CD4-positive, alpha-beta T cell treated with Interleukin-1 beta for 1 hour (primary cell): Measurements from ENCODE around the gene DEFB114.

Experiments
- DNase-seq, 2 donors: peaks; one replicate each; pipeline ENCODE4 v3.0.0-alpha.2; 2020 to 2022

The DEFB114 gene

GRCh38 chr6:49934770-49935169, 29.2 kb downstream of the DEFB114 start:
- DNase-seq: no peak

GRCh38 chr6:49933526-49933925, 30.4 kb downstream of the DEFB114 start:
- no peak for DNase-seq

- no peak for DNase-seq
These were observed 34.6 kb downstream of the DEFB114 start for GRCh38 chr6:49929340-49929739.

- DNase-seq: no peak
These were observed 40.1 kb downstream of the DEFB114 start for GRCh38 chr6:49923826-49924225.

DNA sequence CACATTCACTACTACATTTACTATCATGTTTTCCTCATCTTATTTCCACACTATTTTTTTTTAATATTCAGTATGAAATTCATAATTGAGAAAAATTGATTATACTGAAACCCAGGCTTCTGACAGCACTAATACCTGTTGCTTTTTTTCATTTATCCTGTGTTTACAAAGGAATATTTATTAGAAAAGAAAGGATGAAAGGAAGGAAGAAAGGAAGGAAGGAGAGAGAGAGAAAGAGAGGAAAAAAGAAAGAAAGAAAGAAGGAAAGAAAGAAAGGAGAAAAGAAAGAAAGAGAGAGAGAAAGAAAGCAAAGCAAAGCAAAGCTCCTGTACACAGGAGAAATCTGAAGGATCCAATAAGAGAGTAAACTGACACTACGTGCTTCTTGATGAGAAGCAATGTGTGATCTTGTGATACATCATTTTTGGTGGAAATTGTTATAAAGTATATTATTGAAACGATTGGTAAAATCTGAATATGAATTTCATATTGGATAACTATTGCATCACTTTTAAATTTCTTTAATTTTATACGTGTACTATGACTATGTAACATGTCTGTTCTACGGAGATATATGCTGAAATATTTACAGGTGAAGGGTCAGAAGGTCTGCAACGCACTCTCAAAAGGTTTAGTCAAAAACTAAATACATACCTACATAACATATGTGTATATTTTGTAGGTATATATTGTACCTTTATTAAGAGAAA, 43.9 kb downstream of the DEFB114 start:
- DNase-seq: no peak

GRCh38 chr6:49919261-49919660, 44.7 kb downstream of the DEFB114 start:
- DNase-seq: no peak

- DNase-seq: no peak
These were observed 45.2 kb downstream of the DEFB114 start for GRCh38 chr6:49918787-49919186.

GRCh38 chr6:49915035-49915434, 48.9 kb downstream of the DEFB114 start:
- no peak for DNase-seq

DNA sequence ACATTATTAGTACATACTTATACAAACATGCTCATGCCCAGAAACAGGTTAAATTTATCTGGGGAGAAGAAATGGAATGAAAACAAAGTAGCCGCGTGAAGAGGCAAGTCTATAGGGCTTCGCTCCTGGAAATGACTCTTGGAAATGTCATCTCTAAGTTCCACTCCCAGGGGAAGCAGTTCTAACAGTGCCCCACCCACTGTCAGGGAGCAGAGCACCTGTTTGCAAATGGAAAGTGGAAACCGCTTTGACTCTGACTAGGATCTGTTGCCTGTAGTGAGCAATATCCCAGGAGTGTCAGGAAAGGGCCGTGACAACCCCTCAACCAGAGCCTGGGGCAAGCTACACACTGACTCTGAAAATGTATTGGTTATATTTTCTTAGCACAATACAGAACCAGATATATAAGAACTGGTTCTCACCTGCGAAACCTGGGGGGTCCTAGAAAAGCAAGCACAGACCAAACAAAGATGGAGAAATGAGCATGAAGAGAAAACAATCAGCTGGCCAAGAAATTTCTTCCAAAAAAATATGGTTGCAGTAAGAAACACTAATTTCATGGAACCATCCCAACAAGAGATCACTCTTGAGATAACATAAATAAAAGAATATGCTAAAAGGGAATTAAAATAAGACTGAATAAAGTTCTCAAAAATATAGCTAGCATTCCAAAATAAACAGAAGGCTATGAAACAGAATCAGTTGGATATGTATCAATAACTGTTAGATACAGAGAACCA, 50.2 kb downstream of the DEFB114 start:
- DNase-seq: no peak

DNA sequence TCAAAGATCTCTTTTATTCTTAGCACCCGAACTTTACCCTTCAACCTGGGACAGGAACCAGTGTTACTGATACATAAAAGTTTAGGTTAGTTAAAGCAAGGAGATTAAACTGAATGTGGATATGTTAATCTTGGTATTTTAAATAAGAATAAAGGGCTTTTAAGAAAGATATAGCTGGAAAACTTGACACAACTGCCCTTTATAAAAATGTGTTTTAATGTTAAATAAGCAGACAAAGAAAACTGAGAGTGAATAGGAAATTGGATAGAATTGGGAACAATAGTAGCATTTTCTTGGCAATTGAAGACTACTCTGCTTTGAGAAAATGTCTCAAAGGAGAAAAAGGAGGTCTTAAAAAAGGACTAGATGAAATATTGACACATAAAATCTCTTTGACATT, 51.8 kb downstream of the DEFB114 start:
- DNase-seq: no peak

DNA sequence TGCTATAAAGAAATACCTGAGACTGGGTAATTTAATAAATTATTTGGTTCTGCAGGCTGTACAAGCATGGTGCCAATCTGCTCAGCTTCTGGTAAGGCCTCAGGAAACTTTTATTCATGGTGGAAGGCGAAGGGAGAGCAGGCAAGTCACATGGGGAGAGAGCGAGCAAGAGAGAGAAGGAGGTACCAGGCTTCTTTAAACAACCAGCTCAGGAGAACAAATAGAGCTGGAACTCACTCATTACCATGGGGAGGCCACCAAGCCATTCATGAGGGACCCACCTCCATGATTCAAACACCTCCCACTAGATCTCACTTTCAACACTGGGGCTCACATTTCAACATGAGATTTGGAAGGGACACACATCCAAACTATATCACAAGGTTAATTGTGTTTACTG, 52.7 kb downstream of the DEFB114 start:
- no peak for DNase-seq
